HG03378 (cell line): Measurements from ENCODE around the gene OR4N5.

Source experiments
- ATAC-seq: cut with Tn5 transposase; IDR thresholded peaks from one replicate; pipeline ENCODE4 v1.9.1; 2021; ENCODE audit warnings: mild to moderate bottlenecking, moderate library complexity; ENCODE audit not compliant: unreplicated experiment

Gene OR4N5

DNA sequence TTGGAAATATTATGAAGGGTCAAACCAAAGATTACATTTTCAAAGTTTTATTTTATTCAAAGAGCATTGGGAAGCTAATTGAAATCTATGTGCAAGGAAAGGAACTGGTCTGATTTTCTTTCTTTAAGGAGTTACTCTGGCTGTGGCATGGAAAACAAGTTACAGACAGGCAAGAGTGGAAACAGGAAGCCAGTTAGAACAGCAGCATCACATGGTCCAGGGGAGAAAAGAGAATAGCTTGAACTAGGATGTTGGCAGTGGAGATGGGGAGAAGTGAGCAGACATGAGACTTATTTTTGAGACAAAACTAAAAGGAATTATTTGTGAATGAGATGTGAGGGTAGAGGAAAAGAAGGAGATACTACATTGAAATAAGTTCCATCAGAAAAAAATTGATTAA, 55.5 kb downstream of the OR4N5 start:
- no peak for ATAC-seq
